T-helper 1 cell treated with Interleukin-12 subunit alpha and Interleukin-12 subunit beta and Interleukin-4 antibody, amounts not matched to agents 30 μg/mL and 1 μg/mL, for 36 hours (primary cell): ENCODE results near the gene CEMIP.

Experiments
- H3K27ac Mint-ChIP-seq: one replicate; pipeline ENCODE4 v1.8.0; 2021; ENCODE audit warnings: mild to moderate bottlenecking, mixed read lengths
- H3K27me3 Mint-ChIP-seq: one replicate; pipeline ENCODE4 v1.8.0; 2021; ENCODE audit warnings: low read depth, mixed read lengths
- H3K36me3 Mint-ChIP-seq: one replicate; pipeline ENCODE4 v1.8.0; 2021; ENCODE audit warnings: low read depth, mixed read lengths
- H3K4me1 Mint-ChIP-seq: one replicate; pipeline ENCODE4 v1.8.0; 2021; ENCODE audit warnings: low read depth, mixed read lengths
- H3K4me3 Mint-ChIP-seq: one replicate; pipeline ENCODE4 v1.8.0; 2021; ENCODE audit warnings: mild to moderate bottlenecking, moderate library complexity, mixed read lengths
- H3K9me3 Mint-ChIP-seq: one replicate; pipeline ENCODE4 v1.8.0; 2021; ENCODE audit warnings: mixed read lengths

Gene CEMIP

DNA sequence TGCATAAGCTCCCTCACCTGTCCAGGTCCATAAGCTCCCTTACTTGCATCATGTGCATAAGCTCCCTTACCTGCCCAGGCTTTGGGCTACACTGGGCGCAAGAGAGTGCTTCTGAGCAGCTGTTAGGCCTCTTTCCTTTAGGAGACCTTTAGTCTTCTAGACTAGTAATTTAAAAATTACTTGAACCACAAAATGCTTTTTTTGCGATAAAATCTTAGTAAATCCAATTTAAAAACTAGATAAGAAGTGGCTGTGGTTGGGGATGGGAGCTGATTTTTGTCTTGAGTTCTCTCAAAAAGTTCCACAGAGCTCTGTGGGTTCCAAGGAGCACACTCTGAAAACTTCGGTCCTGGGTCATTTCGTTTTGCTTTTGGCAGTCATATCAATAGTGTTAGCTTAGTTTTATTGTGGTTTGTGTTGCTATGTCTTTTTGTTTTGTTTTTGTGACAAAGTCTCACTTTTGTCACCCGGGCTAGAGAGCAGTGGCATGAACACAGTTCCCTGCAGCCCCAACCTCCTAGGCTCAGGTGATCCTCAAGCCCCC lies 6.7 kb downstream of the CEMIP start:
- Mint-ChIP-seq H3K9me3 (no peaks in the 10 kb centered on the region), H3K4me1 (peaks cover 5% of the 10 kb centered on the region), H3K27me3 (peaks cover 53% of the 10 kb centered on the region), H3K36me3 (no peaks in the 10 kb centered on the region), H3K27ac (no peak overlapping the region), H3K4me3 (no peak overlapping the region)

DNA sequence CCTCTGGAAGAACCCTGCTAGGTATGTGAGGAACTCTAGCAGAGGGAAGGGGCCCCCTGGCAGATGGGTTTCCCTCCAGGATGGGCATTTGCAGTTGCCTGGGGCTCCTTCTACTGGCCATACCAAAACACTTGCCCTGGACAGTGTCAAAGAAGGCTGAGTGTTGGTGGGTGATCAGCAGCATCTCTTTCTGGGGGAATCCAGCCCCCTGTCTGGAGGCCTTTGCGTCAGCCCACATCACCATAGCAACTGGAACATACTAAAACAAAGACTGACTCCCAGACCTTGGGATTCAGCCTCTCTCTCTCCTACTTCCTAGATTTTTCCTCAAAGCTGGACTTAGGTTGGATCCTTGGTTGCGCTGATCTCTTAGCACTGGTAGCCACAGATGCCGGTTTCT lies 8.1 kb downstream of the CEMIP start:
- H3K27ac Mint-ChIP-seq: no peak overlapping the region
- no peaks in the 10 kb centered on the region for H3K36me3 Mint-ChIP-seq
- H3K27me3 Mint-ChIP-seq: peaks cover 48% of the 10 kb centered on the region
- no peak overlapping the region for H3K4me3 Mint-ChIP-seq
- peaks cover 5% of the 10 kb centered on the region for H3K4me1 Mint-ChIP-seq
- H3K9me3 Mint-ChIP-seq: no peaks in the 10 kb centered on the region

DNA sequence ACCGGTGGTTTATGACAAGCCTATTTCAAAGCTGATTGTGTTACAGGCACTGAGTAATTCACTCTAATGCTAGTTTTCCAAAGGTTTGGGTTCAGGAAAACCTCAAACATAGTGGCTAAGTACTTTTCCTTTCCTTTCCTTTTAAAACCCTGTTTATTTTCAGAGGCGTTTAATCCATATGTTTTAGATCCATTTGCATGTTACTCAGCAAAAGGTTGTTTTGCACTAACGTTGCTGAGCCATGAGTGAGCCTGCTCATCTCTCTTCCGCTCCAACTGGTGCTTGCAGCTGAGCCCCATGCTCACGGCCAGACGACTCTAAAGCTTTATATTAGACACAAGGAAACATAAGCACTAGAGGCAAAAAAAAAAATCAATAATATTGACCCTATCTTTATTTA lies 9.4 kb downstream of the CEMIP start:
- Mint-ChIP-seq H3K36me3 (no peaks in the 10 kb centered on the region), H3K27ac (no peak overlapping the region), H3K4me1 (peaks cover 1% of the 10 kb centered on the region), H3K4me3 (no peak overlapping the region), H3K27me3 (peaks cover 44% of the 10 kb centered on the region), H3K9me3 (no peaks in the 10 kb centered on the region)

DNA sequence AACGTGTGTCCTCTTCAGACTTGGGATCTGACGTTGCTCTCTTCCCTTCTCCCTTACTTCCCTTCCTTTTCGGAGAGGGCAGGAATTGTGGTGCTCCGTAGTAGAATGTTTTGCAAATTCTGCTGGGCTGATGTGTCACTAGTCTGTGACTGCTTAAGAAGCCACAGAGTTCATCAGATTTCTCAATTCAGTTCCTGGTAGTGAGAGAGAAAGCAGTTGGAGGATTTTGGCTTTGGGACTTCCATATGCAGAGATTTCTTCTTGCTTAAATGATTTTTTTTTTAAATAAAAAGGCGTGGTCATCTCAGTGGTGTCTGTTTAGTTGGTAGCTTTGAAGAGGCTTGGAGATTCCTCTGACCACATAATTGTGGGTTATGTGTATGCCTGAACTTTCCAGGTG lies 10.1 kb downstream of the CEMIP start:
- Mint-ChIP-seq H3K27ac (no peak overlapping the region), H3K4me1 (no peaks in the 10 kb centered on the region), H3K9me3 (no peaks in the 10 kb centered on the region), H3K27me3 (peaks cover 37% of the 10 kb centered on the region), H3K36me3 (no peaks in the 10 kb centered on the region), H3K4me3 (no peak overlapping the region)

DNA sequence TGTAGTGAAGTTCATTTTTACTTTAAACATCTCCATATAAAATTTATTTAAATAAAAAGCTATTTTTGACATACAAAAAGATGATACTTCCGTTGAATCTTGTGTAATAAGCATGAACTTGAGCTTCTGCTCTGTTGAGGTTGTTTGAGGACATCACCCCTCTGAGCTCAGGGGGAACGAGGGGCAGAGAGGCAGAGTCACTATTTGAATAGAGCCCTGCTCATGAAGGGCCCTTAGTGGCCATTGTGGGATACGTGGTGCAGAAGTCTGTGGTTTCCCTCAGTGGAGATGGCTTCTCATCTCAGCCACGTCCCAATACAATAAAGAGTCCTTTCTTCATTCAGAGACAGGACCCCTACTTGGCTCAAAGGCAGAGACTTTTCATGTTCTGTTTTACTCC lies 10.6 kb downstream of the CEMIP start:
- Mint-ChIP-seq H3K4me3 (no peak overlapping the region), H3K4me1 (no peaks in the 10 kb centered on the region), H3K9me3 (no peaks in the 10 kb centered on the region), H3K36me3 (no peaks in the 10 kb centered on the region), H3K27ac (no peak overlapping the region), H3K27me3 (peaks cover 40% of the 10 kb centered on the region)

DNA sequence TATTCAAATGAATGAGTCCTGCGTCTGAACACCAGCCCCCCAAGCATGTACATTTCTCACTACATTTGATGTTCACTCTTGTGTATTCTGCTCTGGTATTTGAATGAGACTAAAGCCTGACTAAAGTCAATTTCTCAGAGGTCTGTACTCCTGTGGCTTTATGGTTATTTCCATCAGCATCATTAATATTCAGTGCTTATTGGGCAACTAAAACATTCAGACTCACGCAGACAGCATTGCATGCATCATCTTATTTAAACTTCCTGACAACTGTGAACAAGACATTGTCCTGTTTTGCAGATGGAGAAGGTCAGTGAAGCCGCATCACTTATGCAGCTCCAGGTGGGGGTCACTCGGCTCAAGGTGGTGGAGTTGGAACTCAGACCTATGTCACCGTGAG lies 11.1 kb downstream of the CEMIP start:
- H3K27ac Mint-ChIP-seq: no peak overlapping the region
- peaks cover 44% of the 10 kb centered on the region for H3K27me3 Mint-ChIP-seq
- no peak overlapping the region for H3K4me3 Mint-ChIP-seq
- no peaks in the 10 kb centered on the region for H3K36me3 Mint-ChIP-seq
- no peaks in the 10 kb centered on the region for H3K4me1 Mint-ChIP-seq
- H3K9me3 Mint-ChIP-seq: no peaks in the 10 kb centered on the region

DNA sequence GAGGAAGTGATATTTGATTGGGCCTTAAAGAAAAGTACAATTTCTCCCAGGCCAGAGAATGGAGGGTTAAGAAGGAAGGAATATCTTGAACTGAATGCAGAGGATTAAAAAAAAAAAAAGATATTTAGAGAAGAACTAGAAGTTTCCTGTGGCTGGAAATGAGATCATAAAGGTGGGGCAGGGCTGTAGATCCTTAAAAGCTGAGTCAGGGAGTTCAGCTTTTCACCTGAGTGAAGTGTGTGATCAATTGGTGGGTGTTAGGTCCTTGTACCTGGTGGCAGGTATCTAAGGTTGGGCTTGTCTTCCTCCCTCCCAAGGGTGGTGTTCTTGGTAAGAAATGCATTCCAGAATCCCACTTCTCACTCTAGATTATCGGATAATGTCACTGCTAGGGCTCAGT lies 11.8 kb downstream of the CEMIP start:
- H3K27ac Mint-ChIP-seq: no peak overlapping the region
- no peaks in the 10 kb centered on the region for H3K9me3 Mint-ChIP-seq
- H3K27me3 Mint-ChIP-seq: peaks cover 47% of the 10 kb centered on the region
- no peaks in the 10 kb centered on the region for H3K4me1 Mint-ChIP-seq
- no peaks in the 10 kb centered on the region for H3K36me3 Mint-ChIP-seq
- H3K4me3 Mint-ChIP-seq: no peak overlapping the region

DNA sequence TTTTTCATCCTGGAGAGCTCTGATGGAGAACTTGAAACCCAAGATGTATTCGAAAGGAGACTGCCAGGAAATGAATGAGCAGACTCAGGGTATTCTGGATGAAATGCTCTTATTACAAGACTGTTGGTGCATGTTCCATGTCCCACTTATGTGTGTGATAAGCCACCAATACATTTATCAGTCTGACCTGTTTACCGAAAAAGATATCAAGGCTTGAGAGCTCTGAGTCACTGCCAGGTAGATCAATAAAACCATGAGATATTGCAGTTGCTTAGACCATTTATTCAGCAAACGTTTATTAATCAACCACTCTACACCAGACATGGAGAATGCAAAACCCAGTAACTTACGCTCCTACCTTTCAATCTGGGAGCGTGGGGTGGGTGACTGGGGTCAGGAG lies 17.2 kb downstream of the CEMIP start:
- H3K4me3 Mint-ChIP-seq: no peak overlapping the region
- H3K36me3 Mint-ChIP-seq: no peaks in the 10 kb centered on the region
- no peaks in the 10 kb centered on the region for H3K4me1 Mint-ChIP-seq
- peaks cover 26% of the 10 kb centered on the region for H3K27me3 Mint-ChIP-seq
- peaks cover 9% of the 10 kb centered on the region for H3K9me3 Mint-ChIP-seq
- no peak overlapping the region for H3K27ac Mint-ChIP-seq

DNA sequence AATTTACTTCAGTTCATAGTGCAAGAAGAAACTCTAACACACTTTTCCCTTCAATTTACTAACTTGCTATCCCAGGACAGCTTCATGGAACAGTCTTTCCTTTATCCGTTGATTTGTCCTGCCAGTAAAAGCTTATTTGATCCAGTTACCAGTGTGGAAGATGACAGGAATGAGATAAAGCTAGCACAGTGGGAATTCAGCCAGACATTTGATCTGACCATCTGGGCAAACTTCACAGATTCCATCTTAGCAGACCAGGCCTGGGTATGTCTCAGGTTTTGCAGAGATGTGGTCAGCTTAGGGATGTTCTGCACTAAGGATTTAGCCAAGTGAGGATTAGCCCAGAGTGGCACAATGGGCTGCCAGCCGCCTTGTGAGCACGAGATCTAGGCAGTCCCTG lies 19.7 kb downstream of the CEMIP start:
- H3K4me3 Mint-ChIP-seq: no peak overlapping the region
- peaks cover 11% of the 10 kb centered on the region for H3K9me3 Mint-ChIP-seq
- H3K27me3 Mint-ChIP-seq: peaks cover 12% of the 10 kb centered on the region
- H3K4me1 Mint-ChIP-seq: peaks cover 7% of the 10 kb centered on the region
- H3K36me3 Mint-ChIP-seq: no peaks in the 10 kb centered on the region
- H3K27ac Mint-ChIP-seq: no peak overlapping the region

DNA sequence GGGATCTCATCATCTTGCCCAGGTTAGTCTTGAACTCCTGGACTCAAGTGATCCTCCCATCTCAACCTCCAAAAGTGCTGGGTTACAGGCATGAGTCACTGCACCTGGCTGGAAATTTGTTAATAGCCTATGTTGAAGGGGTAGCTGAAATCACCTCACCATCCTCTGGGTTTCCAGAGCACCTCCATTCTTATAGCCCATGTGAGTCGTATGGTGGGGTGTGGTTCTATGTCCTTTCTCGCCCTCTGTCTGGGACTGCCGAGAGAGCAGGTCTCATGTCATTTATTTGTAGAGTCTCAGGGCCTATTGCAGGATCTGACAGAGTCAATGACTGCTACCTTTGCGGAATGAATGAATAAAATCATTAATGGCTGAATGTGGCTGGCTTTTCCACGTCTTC lies 20.9 kb downstream of the CEMIP start:
- no peak overlapping the region for H3K27ac Mint-ChIP-seq
- no peaks in the 10 kb centered on the region for H3K36me3 Mint-ChIP-seq
- peaks cover 8% of the 10 kb centered on the region for H3K27me3 Mint-ChIP-seq
- H3K4me1 Mint-ChIP-seq: peaks cover 18% of the 10 kb centered on the region
- no peak overlapping the region for H3K4me3 Mint-ChIP-seq
- H3K9me3 Mint-ChIP-seq: peaks cover 11% of the 10 kb centered on the region

DNA sequence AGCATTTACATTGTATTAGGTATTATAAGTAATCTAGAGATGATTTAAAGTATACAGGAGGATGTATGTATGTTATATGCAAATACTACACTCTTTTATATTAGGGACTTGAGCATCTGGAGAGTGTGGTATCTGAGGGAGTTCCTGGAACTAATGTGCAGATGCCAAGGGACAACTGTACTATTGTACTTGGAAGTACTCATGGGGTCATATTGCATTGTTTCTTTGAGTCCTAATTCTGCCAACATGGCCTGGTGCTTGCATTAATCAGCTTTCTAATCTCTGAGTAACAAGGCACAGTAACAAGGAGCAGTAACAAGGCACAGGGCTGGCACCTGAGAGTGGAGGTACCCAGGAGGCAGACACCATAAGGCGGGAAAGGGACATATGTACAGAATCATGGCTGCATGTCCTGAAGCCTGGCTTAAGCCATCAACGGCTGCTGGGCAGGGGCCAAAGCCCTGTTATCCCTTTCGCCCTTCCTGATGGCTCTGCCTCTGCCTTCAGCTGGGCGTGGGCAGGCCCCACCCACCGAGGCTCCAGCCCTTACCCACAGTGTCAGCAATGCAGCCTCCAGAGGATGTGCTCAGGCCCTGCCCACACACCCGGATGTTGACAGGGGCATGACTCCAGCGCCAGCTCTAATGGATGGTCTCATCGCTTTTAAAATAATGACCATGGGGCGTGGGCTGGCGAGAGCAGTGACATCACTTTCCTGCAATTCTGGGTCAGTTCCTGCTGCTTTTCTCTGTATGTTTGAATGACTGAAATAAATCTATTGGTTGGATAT lies 22.9 kb downstream of the CEMIP start:
- Mint-ChIP-seq H3K27ac (no peak overlapping the region), H3K4me3 (no peak overlapping the region), H3K27me3 (peaks cover 8% of the 10 kb centered on the region), H3K9me3 (peaks cover 11% of the 10 kb centered on the region), H3K36me3 (no peaks in the 10 kb centered on the region), H3K4me1 (peaks cover 22% of the 10 kb centered on the region)

DNA sequence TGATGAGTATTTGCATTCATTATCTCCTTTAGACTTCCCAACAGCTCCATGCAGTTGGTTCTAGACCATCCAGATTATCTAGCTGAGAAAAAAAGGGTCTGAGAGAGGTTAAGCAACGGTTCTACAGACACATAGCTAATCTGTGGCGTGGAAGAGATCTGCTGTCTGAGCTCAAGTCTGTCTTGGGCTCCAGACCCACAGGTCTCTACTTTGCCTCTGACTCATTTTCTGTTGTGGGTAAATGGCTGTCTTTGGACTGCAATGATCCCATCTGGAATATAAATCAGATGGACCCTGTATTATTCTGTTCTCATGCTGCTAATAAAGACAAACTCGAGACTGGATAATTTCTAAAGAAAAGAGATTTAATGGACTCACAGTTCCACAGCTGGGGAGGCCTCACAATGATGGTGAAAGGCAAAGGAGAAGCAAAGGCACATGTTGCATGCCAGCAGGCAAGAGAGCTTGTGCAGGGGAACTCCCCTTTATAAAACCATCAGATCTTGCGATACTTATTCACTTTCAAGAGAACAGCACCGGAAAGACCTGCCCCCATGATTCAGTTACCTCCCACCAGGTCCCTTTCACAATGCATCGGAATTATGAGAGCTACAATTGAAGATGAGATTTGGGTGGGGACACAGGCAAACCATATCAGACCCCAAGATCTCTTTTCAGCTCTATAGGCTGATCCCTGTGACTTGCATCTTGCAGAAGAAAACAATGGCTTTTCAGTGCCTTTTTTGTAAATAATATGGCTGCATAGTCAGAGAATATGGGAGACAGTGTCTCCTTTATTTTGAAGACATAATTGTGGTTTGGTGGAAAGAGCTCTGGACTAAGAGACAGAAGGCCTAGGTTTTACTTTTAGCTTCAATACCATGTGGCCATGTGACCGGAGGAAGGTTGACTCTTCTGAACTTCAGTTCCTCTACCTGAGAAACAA lies 24.7 kb downstream of the CEMIP start:
- H3K4me3 Mint-ChIP-seq: no peak overlapping the region
- peaks cover 9% of the 10 kb centered on the region for H3K27me3 Mint-ChIP-seq
- peaks cover 22% of the 10 kb centered on the region for H3K4me1 Mint-ChIP-seq
- peaks cover 11% of the 10 kb centered on the region for H3K9me3 Mint-ChIP-seq
- no peaks in the 10 kb centered on the region for H3K36me3 Mint-ChIP-seq
- peak overlapping the region; percentile 31 for H3K27ac Mint-ChIP-seq

DNA sequence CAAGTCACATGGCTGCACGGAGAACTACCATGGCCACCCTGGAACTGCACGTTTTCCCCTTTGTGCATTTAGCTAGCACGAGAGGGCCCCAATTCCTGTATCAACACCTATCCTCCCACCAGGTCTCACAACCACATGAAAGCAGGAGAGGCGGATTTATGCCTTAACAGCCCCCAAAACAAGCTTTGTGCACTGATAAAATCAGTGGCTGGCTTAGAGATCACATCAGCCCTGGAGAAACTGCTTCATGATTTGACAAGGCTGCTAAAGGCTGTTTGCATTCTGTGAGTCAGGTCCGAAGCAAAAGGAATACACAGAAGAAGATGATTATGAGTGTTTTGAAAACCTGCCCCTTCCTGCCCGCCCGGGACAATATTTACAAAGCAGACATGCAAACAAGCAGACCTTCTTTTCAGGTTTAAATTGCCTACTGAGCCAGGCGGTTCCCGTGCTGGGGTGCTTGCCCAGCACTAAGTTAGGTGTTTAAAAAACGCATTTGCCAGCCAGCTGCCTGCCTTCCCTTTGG lies 25.9 kb downstream of the CEMIP start:
- H3K27ac Mint-ChIP-seq: no peak overlapping the region
- H3K9me3 Mint-ChIP-seq: peaks cover 11% of the 10 kb centered on the region
- H3K36me3 Mint-ChIP-seq: no peaks in the 10 kb centered on the region
- H3K4me3 Mint-ChIP-seq: peak overlapping the region; percentile 40
- peaks cover 22% of the 10 kb centered on the region for H3K4me1 Mint-ChIP-seq
- H3K27me3 Mint-ChIP-seq: peaks cover 13% of the 10 kb centered on the region

DNA sequence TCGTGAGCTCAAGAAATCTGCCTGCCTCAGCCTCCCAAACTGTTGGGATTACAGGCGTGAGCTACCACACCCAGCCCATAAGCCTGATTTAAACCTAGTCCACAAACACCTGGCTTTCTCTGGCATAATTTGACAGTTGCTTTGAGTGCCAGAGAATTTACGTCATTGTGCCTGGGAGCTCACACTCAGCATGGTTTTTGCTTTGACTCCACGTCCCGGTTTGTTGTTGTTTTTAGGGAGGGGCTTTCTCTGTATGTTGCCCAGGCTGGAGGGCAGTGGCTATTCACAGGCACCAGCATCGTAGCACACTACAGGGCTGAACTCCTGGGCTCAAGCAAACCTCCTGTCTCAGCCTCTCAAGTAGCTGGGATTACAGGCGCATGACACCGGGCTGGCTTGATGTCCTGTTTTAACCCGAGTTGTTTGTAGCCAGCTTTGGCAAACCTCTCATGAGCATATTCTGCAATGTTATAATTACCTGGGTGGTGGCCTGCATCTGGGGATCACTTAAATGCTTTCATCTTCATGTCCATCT lies 32.7 kb downstream of the CEMIP start:
- Mint-ChIP-seq H3K4me1 (no peaks in the 10 kb centered on the region), H3K27ac (no peak overlapping the region), H3K36me3 (no peaks in the 10 kb centered on the region), H3K4me3 (no peak overlapping the region), H3K9me3 (no peaks in the 10 kb centered on the region), H3K27me3 (peaks cover 16% of the 10 kb centered on the region)
